ENCODE results near the gene OPCML. TPM values are rescaled to one million over a fixed set of nuclear protein-coding genes. Genes with fewer than 3 reads are reported as not detected.

OPCML gene
- total RNA-seq, 1 experiment from 2014 or later = 0.94 TPM

GRCh38 chr11:132402071-132402684 lies 1130.1 kb downstream of the OPCML start:
- TF ChIP-seq CTCF (conservative IDR thresholded peaks at IDR 0.05) = peak; percentile 75
- no peak overlapping the region for H2BK15ac ChIP-seq (ENCODE audit: low read depth, low read length)
- no peak overlapping the region for H3K18ac ChIP-seq (ENCODE audit: insufficient read length, low read depth, low read length)
- H3K56ac ChIP-seq (ENCODE audit: insufficient read length, low read depth, low read length) = no peak overlapping the region
- Mint-ChIP-seq H3K9me3 (no peaks in the 10 kb centered on the region; a peak in 1 of 5 replicates), H3K4me3 (no peak overlapping the region), H3K27ac (no peak overlapping the region; a peak in 1 of 7 replicates), H3K36me3 (ENCODE audit: insufficient read depth in 1 of 3, low read depth in 3 of 3) (no peaks in the 10 kb centered on the region), H3K27me3 (ENCODE audit: low read depth) (peaks cover 2% of the 10 kb centered on the region; the same call in 1 of the 2 replicates), H3K4me1 (peaks cover 37 to 49% of the 10 kb centered on the region in 2 experiments)
- H2BK120ac ChIP-seq (ENCODE audit: low read depth, low read length, poor library complexity, severe bottlenecking) = no peak overlapping the region
- H4K20me1 ChIP-seq (ENCODE audit: control insufficient read depth, insufficient read depth, insufficient read length) = no peaks in the 10 kb centered on the region
- H2BK5ac ChIP-seq (ENCODE audit: insufficient read length, low read length) = no peak overlapping the region
- no peak overlapping the region for H2BK20ac ChIP-seq (ENCODE audit: low read depth, low read length, poor library complexity, severe bottlenecking)
- no peak overlapping the region for H3K14ac ChIP-seq (ENCODE audit: insufficient read depth, low read length)
- H3K9ac ChIP-seq (ENCODE audit: extremely low read depth, insufficient read length, low read length) = no peak overlapping the region
- peaks cover 3% of the 10 kb centered on the region; the same call in 1 of the 2 replicates for H3K4me1 ChIP-seq (ENCODE audit: insufficient read depth, low read length)
- no peak overlapping the region for H3K4me2 ChIP-seq (ENCODE audit: insufficient read depth, insufficient read length, low read length)
- H3K9me3 ChIP-seq (ENCODE audit: control insufficient read depth, low read depth, low read length) = no peaks in the 10 kb centered on the region
- H2AK5ac ChIP-seq (ENCODE audit: insufficient read length, low read length) = no peak overlapping the region
- H3K79me2 ChIP-seq (ENCODE audit: insufficient read depth, low read length) = no peaks in the 10 kb centered on the region
- H3K4ac ChIP-seq (ENCODE audit: low read depth, low read length) = no peak overlapping the region
- H3K27me3 ChIP-seq (ENCODE audit: insufficient read depth, low read length) = no peaks in the 10 kb centered on the region
- no peaks in the 10 kb centered on the region for H3K23me2 ChIP-seq (ENCODE audit: insufficient read length, low read depth, low read length, poor library complexity, severe bottlenecking)
- H4K5ac ChIP-seq (ENCODE audit: insufficient read length, low read depth, low read length) = no peak overlapping the region
- no peak overlapping the region for H3K27ac ChIP-seq (ENCODE audit: insufficient read length, low read depth, low read length)
- WGBS (ENCODE audit: extremely low coverage, insufficient read length, low lambda C conversion rate) = no CpG with 5 or more reads among the region's 8 CpGs
- H2BK12ac ChIP-seq (ENCODE audit: insufficient read length, low read depth, low read length) = no peak overlapping the region
- peak; percentile 76 for DNase-seq
- no peak overlapping the region for H3T11ph ChIP-seq (ENCODE audit: low read length)
- H4K8ac ChIP-seq (replicated peaks; ENCODE audit: insufficient read length, low read depth, low read length) = no peak overlapping the region
- H2AFZ ChIP-seq (ENCODE audit: low read length) = no peak overlapping the region
- no peak overlapping the region for H3K23ac ChIP-seq (ENCODE audit: insufficient read length, low read depth, low read length)
- no peak overlapping the region for H4K91ac ChIP-seq (ENCODE audit: insufficient read length, low read depth, low read length)
- H3K79me1 ChIP-seq (ENCODE audit: insufficient read depth, low read depth, low read length, poor library complexity, severe bottlenecking) = no peaks in the 10 kb centered on the region

All from H9 (cell line).